Inflammatory macrophage treated with lipopolysaccharide for 4 hours (primary cell): ENCODE data around the gene LAMC2.
"Not testable (repeated sequence)": the region's sequence is repeated elsewhere in the genome, so short reads cannot be mapped to it uniquely, and the experiment has no call there.

ENCODE experiments used
- DNase-seq: peaks from one replicate; pipeline ENCODE4 v3.0.0-alpha.2; 2020

Gene LAMC2

DNA sequence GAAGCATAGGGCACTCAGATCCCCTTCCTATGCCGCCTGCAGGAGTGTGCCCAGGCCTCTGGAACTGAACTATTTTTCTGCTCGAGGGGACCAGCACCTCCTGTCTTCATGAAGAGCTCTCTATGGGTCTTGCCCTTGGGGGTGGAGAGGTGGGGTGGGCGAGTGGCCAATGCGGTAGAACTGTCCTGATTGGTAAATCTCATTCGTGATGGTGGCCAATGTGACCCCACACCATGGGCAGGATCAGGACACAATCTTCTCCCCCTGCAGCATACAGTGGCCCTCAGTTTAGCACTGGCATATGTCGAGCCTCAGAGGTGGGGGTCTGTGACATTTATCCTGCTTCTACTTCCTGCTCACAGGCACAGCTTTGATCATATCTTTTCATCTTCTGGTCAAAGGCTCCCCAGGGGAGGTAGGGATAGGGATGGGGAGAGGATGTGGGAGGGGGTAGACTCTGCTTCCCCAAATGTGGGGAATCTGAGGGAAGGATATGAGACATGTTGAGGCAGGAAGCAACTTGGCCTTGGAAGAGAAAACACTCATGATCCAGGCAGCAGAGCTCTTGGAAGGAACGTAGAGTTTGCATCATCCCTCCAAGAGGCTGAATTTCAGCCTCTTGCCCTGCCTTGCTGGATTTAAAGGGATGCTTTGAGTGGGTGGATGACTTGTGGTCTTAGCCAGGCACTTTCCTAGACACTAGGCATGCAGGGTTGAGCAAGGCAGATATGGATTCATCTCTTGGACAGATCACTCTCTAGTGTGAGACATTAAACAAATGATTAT is 81.8 kb downstream of the LAMC2 start:
- DNase-seq: peak; percentile 8

DNA sequence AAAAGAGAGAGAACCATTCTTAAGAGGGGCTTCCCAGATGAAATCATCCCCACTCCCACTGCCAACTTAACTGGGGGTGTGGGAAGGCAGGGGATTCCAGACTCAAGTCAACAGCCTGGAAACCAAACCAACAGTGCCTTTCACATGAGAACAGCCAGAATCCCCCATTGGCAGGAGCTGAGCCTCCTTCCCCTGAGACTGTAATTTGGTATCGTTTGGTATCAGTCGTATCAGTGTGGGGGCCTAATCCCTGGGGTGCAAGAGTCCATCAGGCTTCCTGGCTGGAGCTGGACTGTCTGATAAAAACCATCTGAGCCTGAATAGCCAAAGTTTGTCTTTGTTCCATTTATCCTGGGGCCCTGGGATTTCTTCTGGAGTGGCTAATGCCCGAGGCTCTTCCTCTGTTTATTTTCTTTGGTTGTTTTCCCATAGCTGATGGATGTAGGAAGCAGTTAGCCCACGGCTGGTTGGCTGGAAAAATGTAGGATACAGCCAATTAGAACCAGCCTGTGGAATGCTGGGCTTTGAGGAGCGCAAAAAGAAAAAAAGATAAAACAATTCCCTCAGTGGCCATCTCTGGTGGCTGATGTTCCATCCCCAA is 84.6 kb downstream of the LAMC2 start:
- DNase-seq: no peak

DNA sequence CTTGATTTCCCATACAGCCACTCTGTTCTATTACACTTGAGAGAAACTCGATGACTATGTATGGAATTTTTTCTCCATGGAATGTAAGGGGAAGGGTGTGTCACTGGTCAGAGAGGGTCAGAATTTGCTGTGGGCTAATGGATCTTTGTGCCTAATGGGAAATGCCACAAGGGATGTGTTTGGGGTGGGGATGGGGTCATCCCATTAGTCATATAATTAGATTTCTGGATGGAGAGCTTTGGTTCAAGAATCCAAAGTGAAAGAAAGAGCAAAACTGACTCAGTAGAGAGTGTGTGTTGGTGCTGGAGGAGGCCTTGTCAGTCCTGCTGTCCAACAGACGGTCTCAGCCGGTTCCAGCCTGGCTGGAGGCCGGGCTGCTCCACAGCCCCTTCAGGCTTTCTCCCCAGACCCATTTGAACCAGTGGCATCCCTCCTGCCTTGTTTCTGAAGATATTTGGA is 86.4 kb downstream of the LAMC2 start:
- DNase-seq: no peak

DNA sequence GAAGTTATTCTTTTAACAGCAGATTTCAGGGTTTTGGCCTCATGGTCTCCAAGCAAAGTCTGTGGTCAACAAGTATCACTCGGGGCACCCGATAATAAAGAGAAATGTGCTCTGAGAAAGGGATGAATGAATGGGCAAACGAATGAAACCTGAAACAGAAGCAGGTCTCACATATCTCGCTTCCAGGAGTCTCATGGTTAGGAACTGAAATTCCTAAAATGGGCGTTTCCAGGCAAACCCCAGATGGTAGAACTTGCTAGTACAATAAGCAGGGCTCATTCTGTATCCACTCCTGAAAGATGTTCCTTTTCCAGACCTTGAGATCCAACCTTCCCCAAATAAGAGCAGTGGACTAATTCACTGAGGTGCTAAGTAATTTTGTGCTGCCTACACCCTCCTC is 87.2 kb downstream of the LAMC2 start:
- no peak for DNase-seq

DNA sequence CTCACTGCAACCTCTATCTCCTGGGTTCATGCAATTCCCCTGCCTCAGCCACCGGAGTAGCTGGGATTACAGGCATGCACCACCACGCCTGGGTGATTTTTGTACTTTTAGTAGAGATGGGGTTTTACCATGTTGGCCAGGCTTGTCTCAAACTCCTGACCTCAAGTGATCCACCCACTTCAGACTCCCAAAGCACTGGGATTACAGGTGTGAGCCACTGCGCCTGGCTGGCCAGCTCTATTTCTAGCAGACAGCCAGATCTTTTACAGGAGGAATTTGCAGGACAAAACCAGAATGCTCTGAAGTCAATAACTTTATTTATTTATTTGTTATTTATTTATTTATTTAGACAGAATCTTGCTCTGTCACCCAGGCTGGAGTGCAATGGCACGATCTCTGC is 87.9 kb downstream of the LAMC2 start:
- not testable (repeated sequence) for DNase-seq

DNA sequence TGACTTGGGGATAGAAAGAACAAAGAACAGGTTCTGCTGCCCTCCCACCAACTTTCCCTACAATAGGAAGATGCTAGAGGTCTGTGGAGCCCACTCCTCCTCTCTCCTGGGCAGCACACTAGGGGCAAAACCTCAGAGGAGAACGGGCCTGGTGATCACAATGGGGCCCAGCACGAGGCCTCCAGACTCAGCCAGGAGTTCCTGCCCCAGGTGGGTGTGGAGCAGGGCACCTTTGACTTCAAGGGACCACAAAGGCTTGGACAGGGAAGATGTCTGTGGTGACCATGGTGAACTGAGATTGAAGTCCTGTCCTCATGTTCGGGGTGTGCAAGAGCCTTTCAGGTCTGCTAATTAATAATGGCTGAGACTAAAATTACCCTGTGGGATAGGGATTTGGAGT is 88.8 kb downstream of the LAMC2 start:
- DNase-seq: no peak

DNA sequence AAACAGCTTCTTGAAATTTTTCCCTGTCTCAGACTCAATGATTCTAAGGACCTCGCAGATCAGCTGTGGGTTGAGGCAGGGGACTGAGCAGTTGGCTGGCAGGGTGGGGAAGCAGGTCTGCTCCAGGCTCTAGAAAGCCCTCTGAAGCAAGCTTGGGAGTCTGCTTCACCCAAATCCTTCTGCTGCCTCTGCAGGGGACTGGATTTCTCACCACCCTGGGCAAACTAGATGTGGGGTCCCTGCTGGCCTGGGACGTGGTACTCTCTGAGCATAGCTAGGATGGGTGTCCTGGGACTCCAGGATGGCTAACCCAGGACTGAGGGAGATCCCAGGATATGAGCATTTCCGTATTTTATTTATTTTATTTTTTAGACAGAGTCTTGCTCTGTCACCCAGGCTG is 89.3 kb downstream of the LAMC2 start:
- DNase-seq: no peak

DNA sequence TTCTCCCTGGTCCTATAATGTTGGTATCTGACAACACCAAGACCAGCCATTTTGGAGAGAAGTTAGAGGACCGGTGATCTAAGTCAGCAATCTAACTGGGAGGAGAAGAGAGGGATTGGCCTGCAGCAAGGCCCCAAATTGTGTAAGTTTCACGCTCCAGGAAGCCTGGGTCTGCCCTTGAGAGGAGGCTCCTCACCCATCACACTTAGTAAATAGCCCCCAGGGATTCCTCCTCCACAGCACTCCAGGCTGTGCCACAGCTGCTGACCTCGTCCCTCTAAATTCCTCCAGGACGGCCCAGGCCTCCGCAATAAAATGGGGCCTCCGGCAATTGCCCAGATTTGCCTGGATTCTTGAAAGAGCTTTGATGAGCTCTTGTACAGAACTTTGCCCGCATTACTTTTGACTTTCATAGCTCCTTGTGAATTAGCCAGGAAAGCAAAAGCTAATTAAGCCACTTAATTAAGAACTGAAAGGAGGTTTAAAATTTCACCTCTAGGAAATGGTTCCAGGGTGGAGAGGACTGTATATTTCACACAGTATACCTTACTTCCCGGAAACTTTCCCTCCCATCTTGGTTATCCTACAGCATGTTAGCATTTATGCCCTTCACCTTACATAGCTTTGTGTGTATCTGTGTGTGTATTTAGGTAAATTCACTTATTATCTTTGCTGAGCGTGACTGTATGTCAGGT is 90.5 kb downstream of the LAMC2 start:
- DNase-seq: no peak

DNA sequence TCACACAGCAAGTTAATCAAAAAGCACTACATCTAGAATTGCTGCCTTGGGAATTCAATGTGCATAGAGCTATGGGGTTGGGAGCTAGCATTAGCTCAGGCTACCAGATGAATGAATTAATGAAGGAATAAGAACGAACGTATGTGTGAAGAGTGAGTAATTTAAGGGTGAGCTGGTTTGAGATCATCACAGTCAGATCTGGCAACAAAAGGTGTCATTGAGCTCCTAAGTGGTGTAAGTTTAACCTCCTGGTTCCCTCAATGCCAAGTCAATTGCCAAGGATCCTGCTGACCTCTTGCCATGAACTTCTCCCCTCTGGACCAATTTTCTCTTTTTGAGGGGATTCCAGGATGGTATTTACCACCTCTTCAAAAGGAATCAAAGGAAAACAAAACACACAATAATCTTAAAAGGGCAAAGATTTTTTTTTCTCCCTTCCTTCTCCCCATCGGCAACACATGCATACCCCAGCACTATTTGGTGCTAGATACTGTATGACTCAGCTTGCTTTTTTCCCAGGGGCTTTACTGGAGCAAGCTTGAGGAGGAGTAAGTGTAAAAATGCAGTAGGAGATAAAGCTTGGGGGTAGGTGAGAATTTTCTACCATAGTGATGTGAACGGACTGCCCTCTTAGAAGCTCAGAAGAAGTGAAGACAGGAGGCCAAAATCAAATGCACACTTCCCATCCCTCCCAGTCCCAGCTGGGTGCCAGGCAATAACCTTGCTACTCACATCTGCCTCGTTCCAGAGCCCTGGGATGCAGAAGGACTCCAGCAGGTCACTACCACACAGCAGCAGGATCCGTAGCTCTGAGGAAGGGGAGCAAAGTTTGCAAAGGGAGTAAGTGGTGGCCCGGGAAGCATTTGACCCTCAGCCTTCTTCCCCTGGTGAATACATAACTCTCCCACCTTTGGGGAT is 92.0 kb downstream of the LAMC2 start:
- DNase-seq: no peak

DNA sequence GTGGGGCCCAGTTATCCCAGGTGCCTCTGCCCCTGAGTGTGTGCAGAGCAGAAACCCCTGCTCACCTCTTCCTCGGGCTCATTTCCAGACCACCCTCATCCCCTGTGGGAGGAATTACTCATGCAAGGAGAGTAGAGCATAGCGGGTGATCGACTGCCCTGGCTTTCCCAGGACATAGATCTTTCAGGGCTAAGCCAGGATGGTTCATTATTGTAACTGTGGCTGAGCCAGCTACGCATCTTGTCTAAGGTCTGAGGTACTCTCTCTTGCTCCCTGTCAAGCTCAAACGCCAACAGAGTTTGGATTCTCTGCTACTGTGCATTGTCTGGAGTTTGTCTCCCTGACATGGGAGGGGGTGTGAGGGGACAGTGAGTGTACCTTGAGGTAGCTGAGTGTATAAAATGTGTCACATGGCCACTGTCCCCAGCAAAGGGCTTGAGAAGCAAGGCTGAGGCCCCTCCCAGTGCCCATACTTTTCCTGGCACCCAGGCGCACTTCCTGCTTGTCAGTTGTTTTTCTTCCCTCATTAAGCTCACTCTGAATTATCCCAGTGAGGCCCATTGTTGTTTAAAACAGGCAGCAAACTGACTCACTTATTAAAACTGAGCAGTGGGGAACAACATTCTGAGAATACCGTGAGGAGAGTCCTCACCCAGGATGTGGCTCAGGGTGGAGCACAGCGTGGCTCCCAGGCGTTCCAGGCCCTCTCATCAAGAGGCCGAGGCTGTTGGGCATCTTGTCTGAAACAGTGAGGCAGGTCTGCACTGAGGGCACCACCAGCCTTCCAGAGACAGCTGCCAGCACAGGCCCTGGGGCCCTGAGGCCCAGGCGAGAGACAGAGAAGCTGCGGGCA is 92.9 kb downstream of the LAMC2 start:
- DNase-seq: peak; percentile 31

DNA sequence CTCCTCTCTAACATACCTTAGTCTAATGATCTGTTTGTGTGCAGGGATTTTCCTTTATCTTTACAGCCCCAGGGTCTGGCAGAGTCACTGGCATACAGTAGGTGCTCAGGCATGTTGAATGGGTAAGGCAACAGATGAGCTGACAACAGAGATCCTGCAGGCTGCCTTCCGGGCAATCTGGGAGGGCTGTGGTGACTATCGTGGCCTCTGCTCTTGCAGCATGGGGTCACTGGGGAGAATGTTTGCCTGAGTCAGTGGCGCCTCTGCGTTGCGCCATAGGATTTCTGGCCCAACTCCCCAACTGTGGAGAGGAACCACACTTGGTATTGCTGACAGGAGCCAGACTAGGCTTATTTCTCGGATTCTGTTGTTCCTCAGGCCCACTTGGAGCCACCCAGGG is 93.8 kb downstream of the LAMC2 start:
- peak; percentile 91 for DNase-seq

DNA sequence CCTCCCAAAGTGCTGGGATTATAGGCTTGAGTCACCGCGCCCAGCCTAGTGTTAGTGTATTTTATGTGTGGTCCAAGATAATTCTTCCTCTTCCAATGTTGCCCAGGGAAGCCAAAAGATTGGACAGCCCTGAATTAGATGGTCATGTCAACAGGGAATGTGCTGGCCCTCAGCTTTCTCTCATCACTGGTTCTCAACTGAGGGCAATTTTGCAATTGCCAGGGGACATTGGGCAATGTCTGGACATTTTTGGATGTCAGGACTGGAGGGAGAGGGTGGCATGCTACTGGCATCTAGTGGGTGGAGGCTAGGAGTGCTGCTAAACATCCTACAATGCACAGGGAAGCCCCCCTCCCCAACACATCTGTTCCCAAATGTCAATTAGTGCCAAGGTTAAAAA is 95.0 kb downstream of the LAMC2 start:
- peak; percentile 55 for DNase-seq

DNA sequence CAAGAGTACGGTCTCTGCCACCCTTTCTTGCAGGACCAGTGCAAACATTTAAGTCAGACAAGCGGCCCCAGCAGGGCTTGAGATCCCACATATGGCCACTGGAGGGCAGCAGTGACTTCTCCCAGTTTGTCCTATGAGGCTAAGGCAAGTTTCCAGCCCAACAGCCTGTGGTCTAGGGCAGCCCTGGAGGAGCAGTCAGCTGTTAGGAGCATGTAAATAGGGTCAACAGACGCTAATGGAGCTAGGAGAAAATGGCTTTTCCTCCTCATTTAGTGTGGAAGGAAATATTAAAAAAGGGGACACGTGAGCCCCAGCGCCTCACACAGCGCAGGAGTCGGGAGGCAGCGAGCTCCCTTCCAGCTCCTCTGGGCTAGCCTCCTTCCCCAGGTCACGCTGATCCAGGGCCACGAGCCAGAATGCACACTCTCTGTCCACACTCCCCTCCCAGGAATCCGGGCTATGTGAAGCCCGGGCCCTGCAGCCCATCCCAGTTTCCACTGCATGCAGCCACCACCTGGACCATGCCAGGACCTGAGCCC is 95.6 kb downstream of the LAMC2 start:
- peak; percentile 78 for DNase-seq

DNA sequence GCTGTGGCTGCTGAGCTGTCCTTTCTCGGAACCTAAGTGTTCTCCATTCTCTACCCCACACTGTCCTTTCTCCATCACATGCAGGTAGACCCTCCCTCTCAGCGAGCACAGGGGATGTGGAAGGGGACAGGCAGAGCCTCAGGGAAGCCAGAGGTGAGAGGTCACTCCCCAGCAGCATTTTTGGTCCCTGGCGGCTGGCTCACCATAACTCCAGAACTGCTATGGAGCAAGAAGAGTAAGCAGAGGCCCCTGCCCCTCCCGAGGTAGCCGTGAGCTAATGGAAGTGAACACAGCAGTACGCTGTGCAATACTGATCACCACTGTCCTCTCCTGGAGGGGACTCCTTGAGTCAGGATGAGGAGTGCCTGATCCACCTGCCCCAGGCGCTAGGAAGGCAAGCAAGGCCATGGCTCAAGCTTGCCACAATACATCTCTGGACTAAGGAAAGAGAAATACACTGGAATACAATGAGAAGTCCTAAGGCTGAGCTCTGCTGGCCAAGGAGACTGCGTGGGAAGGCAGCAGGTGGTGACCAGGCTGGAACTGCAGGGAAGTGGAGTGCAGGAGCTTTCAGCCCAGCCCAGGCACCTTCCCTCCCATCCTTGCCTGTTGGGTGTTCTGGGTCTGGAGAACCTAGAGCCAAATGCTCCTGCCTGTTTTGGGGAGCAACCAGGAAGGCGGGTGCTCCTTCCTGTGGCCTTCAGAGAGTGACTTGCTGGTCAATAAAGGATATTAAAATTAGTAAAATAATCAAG is 96.2 kb downstream of the LAMC2 start:
- no peak for DNase-seq

DNA sequence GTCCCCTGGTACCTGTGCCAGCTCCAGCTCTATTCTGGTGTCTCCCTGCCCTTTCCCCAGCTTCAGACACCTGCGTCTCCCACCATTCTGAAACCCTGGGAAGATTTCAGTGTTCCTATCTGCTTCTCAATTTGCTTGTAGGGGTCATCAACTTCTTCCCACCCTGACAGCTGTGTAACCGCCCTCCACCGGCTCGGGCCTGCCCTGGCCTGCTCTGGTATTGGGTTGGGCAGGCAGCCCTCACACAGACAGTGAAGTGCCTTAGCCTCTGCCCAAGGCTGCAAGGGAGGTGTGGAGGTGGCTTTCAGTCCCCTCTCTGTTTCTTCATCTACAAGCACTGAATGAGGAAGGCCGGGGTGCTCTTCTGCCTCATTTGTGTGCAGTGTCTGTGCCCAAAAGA is 97.2 kb downstream of the LAMC2 start:
- no peak for DNase-seq

DNA sequence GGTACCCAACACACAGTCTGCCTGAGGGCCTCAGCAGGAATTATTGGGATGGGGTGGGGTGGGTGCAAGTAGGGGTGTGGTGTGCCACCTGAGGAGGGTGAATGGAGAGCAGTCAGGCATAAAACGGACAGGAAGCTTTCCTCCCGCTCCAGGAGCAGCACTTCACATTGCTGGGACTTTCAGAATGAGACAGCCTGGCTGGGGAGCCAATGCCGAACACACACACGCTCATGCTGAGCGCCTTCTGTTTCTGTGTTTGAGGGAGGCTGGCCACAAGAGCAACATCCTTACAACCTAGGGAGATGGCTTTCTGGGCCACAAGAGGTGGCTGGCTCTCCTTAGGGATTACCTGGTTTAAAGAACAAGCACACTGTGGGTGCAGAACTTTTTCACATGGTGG is 98.0 kb downstream of the LAMC2 start:
- no peak for DNase-seq

DNA sequence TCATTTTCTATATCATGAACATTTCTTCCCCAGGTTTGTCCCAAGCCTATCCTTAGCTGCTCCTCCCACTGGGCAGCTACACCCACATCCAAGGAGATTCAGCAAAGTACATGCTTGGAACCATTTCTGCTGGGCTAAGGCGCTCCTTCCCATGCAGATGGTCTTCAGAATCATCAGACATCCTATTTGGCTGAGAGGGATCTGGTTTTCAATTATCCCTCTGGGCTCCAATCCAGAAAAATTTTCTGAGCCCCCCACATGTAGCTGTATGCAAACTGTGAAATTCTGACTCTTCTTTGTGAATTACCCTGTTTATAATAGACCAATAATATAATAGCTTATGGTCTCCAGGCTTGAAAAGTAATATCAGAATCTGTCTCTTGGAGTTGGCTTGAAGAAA is 99.2 kb downstream of the LAMC2 start:
- no peak for DNase-seq

DNA sequence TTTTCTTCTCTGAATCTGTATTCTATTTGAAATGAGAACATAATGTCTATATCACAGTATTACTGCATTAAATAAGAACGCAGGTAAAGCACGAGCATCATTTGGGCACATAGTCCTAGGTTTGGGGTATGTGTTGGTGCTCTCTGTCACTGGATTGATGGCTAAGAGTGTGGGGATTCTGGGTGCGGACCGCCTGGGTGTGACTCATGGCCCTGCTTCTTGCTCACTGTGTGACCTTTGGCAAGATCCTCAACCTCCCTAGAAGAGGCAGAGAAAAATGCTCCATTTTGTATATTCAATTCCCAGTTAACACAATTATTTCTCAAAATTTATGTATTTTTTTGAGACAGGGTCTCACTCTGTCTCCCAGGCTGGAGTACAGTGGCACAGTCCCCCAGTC is 99.7 kb downstream of the LAMC2 start:
- no peak for DNase-seq

DNA sequence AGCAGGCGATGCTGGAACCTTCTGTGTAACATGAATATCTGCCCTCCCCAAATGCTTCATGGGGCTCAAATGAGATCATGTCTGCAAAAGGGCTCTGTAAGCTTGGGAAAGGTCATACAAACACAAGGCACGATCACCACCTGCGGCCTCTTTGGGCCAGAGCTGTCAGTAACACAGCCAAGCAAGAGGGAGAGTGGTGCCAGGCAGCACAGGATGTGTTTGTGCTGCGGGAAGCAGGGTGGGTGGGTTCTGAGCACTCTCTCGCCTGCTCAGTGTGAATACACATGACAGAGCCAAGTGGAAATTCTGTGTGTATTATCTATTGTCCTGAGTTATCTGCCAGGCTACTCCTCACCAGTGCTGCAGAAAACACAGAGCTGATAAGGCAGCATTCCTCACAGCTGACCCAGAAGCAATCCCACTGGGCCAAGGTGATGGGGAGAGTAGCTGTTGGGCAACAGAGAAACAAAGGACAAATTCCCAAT is 101.2 kb downstream of the LAMC2 start:
- DNase-seq: no peak

DNA sequence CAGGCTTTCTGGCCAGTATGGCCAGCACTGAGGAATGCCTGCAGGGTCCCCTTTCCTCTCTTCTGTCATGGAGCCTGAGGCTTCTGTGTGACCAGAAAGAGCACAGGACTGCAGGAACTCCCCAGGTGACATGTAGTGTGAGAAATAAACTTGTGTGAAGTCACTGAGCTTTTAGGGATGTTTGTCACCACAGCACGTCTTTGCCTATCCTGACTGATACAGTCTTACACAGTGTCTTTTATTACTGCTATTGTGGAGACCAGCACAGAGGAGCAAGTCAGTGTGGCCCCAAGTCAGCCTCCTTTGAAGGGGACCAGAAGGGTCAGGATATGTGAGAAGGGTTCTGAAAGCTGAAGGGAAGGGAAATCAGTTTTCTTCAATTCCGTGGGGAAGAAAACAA is 102.5 kb downstream of the LAMC2 start:
- DNase-seq: no peak

DNA sequence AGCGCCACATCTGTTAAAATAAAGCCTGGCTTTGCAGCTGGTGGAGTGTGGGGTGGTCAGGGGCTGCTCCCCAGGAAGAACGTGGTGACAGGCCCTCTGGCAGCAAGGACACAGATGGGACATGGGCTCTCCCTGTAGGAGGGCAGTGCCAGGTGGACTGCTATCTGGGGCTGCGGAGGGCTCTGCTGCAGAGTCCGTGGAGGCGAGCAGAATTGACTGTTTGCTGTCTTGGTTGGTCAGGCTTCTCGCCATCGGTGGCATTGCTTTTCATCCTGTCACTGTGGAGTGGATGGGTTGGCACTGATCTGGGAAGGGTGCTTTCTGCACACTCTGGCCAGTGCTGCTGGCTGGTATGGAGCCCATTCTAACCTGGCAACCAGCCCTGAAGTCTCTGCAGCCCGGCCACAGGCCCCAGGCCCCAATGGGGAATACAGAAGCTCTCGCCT is 103.0 kb downstream of the LAMC2 start:
- DNase-seq: no peak
